SU-DHL-6 (cell line): Measurements from ENCODE around the gene DENND5B.

ENCODE experiments used
- EZH2phosphoT487 ChIP-seq: fragments of 200-600 bp; sonication (generic), shearing (Covaris generic); conservative IDR thresholded peaks from 2 replicates; pipeline ENCODE4 v1.6.1; 2018; ENCODE audit warnings: mild to moderate bottlenecking, antibody characterized with exemption, low read length, moderate library complexity, mixed read lengths
- TF ChIP-seq, protein P1 (sequence below): fragments of 200-600 bp; sonication (generic); IDR thresholded peaks from one replicate; pipeline ENCODE4 v1.5.1; 2017; ENCODE audit warnings: antibody characterized with exemption, mild to moderate bottlenecking, low read length, moderate library complexity; ENCODE audit not compliant: insufficient read depth, poor library complexity, severe bottlenecking

DNA sequence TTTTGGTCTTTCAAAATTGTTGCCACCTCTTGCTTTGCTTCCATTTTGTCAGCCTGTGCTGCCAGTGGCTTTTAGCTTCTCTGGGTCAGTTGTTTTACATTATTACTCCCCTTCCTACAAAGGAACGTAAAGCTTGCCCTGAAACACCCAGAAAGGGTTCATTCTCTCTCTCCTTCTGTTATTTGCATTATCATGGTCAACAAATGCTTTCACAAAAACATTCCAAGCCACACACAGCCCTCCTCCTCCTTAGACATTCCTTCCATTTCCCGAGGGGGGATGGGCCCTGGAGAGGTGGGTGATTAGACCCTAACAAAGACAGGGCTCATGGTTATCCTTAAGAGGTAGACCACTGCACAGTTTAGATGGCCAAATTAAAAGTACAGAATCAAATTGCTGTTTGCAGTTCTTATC, 204.6 kb downstream of the DENND5B start:
- TF ChIP-seq, protein P1, sequence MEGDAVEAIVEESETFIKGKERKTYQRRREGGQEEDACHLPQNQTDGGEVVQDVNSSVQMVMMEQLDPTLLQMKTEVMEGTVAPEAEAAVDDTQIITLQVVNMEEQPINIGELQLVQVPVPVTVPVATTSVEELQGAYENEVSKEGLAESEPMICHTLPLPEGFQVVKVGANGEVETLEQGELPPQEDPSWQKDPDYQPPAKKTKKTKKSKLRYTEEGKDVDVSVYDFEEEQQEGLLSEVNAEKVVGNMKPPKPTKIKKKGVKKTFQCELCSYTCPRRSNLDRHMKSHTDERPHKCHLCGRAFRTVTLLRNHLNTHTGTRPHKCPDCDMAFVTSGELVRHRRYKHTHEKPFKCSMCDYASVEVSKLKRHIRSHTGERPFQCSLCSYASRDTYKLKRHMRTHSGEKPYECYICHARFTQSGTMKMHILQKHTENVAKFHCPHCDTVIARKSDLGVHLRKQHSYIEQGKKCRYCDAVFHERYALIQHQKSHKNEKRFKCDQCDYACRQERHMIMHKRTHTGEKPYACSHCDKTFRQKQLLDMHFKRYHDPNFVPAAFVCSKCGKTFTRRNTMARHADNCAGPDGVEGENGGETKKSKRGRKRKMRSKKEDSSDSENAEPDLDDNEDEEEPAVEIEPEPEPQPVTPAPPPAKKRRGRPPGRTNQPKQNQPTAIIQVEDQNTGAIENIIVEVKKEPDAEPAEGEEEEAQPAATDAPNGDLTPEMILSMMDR: no peak
- no peak for TF ChIP-seq EZH2phosphoT487
